Right lung (tissue), 5 donors: Measurements from ENCODE around the gene SNTA1. TPM values are rescaled to one million over a fixed set of nuclear protein-coding genes. Genes with fewer than 3 reads are reported as not detected.
A peak's percentile ranks its signal among the peaks of the same experiment; 100 is the strongest.
"Not testable (repeated sequence)": the region's sequence is repeated elsewhere in the genome, so short reads cannot be mapped to it uniquely, and the experiment has no call there.

Source experiments
- DNase-seq, 2 donors: peaks; one replicate each; pipeline ENCODE4 v3.0.0-alpha.2; 2013
- polyA plus RNA-seq, 5 donors: library from polyadenylated mRNA; unstranded; fragments of 120-200 nt; gene quantifications; one replicate each; pipeline versions ENCODE4 v1.2.1 to v1.2.3, GENCODE V29; 2013; ENCODE audit warnings: inconsistent platforms in 1 of 5, low replicate concordance in 1 of 5; ENCODE audit not compliant: insufficient read length in 5 of 5, insufficient read depth in 1 of 5

The SNTA1 gene
- polyA plus RNA-seq, 5 donors = 9.4 to 15.1 (median 10.9) TPM

GRCh38 chr20:33434434-33434833 lies 9.1 kb downstream of the SNTA1 start:
- no peak for DNase-seq

GRCh38 chr20:33433465-33434234 lies 9.9 kb downstream of the SNTA1 start:
- no peak for DNase-seq

GRCh38 chr20:33431797-33432381 lies 11.7 kb downstream of the SNTA1 start:
- DNase-seq = no peak

- not testable (repeated sequence) for DNase-seq
Measured at GRCh38 chr20:33423875-33424274, 19.7 kb downstream of the SNTA1 start.

- DNase-seq = no peak
Measured at GRCh38 chr20:33423141-33423834, 20.3 kb downstream of the SNTA1 start.

- DNase-seq = no peak
Measured at GRCh38 chr20:33419140-33419974, 24.2 kb downstream of the SNTA1 start.

GRCh38 chr20:33418033-33418432 lies 25.5 kb downstream of the SNTA1 start:
- DNase-seq = no peak

- DNase-seq = no peak
Measured at GRCh38 chr20:33415948-33416347, 27.6 kb downstream of the SNTA1 start.

- no peak for DNase-seq
Measured at GRCh38 chr20:33412484-33412838, 31.1 kb downstream of the SNTA1 start.

- no peak for DNase-seq
Measured at GRCh38 chr20:33411711-33412483, 31.7 kb downstream of the SNTA1 start.

- no peak for DNase-seq
Measured at GRCh38 chr20:33411242-33411641, 32.3 kb downstream of the SNTA1 start.

GRCh38 chr20:33410081-33410742 lies 33.4 kb downstream of the SNTA1 start:
- no peak for DNase-seq

GRCh38 chr20:33408716-33409654 lies 34.6 kb downstream of the SNTA1 start:
- no peak for DNase-seq

- no peak for DNase-seq
Measured at GRCh38 chr20:33408313-33408712, 35.2 kb downstream of the SNTA1 start.

- DNase-seq = no peak
Measured at GRCh38 chr20:33407796-33408195, 35.8 kb downstream of the SNTA1 start.

- DNase-seq = no peak
Measured at GRCh38 chr20:33407251-33407650, 36.3 kb downstream of the SNTA1 start.

- DNase-seq = no peak
Measured at GRCh38 chr20:33404281-33404680, 39.3 kb downstream of the SNTA1 start.

GRCh38 chr20:33401921-33402369 lies 41.6 kb downstream of the SNTA1 start:
- no peak for DNase-seq

- DNase-seq = peak; percentile 79 to 85
Measured at GRCh38 chr20:33401184-33401920, 42.2 kb downstream of the SNTA1 start, which contains the start of gene CDK5RAP1. Gene CDK5RAP1 (minus strand): TSS chr20:33401519. CDS start chr20:33397064, 4,455 bp downstream.
